HG03457 (cell line): Measurements from ENCODE around the gene KIAA0319L.
A peak's percentile ranks its signal among the peaks of the same experiment; 100 is the strongest.

Experiments used
- ATAC-seq: cut with Tn5 transposase; IDR thresholded peaks from one replicate; pipeline ENCODE4 v1.9.1; 2021; ENCODE audit warnings: moderate number of reproducible peaks; ENCODE audit not compliant: unreplicated experiment

KIAA0319L gene

DNA sequence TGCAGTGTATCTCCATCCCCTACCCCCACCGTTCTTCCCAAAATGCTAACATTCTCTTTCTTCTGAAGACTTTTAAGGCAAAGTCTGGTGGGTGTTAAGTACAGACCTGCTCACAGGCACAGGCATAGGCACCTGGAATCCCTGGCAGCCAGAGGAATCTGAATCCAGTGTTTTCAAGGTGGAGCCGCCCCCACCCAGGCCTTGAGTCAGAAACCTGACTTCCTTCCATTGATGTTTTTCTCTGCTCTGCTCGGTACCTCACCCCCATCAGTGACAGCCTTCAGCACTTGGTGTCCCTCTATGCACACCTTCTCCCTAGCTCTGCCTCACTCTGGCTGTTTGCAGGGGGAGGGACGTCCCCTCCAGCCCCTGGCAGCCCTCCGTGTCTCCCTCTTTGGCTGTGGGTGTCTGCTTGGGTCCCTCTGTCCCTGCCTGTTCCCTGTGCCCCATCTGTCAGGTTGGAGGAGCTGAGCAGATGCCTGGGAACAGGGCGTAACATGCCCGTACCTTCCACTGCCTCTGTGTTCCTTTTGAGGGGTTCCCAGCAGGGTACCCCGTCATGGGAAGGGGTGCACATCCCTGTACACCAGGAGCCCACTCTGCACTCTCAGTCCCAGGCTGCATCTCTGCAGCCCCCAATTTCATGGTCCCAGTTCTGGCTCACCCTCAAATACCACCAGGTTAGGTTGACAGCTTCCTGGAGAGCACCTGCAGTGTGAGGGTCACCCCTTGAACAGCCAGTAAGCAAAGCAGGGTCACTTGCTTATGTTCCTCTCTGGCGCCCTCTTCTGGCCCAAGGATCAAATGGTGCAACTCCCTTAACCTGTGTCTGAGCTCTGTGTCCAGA lies 7.1 kb upstream of the KIAA0319L start:
- ATAC-seq: no peak

DNA sequence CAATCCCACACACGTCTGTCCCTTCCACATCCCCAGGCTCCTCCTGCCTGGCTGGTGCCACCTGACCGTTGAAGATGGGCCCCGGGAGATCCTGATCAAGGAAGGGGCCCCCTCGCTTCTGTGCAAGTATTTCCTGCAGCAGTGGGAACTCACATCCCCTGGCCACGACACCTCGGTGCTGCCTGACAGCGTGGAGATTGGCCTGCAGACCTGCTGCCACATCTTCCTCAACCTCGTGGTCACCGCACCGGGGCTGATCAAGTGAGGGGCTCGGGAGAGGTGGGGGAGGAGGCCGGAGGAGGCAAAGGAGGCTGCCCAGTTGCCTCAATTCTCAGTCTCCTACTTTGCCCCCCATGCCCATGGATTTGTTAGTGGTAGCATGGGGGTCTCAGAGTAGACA lies 6.0 kb upstream of the KIAA0319L start:
- ATAC-seq: no peak

DNA sequence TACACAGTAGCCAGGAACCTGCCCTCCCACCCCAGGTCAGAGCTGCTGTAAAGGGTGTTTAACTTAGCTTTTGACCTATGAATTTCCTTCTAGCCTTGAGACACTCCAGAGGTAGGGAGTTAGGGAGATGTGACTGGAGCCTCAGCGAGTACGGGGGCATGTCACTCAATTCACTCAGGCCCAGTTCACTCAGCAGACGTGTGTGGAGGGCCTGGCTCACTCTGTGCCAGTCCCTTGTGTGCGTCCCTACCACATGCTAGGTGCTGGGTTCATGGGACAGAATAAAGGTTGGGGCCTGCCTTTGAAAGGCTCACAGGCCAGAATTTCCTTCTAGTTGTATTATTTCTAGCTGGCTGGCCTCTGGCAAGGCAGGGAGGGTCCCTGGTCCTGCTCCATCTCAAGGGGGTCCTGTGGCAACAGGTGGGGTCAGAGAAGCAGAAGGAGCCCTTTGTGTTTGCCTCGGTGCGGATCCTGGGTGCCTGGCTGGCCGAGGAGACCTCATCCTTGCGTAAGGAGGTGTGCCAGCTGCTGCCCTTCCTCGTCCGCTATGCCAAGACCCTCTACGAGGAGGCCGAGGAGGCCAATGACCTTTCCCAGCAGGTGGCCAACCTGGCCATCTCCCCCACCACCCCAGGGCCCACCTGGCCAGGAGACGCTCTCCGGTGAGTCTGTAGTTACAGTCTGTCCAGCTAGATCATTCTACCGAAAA lies 4.9 kb upstream of the KIAA0319L start:
- ATAC-seq: no peak

DNA sequence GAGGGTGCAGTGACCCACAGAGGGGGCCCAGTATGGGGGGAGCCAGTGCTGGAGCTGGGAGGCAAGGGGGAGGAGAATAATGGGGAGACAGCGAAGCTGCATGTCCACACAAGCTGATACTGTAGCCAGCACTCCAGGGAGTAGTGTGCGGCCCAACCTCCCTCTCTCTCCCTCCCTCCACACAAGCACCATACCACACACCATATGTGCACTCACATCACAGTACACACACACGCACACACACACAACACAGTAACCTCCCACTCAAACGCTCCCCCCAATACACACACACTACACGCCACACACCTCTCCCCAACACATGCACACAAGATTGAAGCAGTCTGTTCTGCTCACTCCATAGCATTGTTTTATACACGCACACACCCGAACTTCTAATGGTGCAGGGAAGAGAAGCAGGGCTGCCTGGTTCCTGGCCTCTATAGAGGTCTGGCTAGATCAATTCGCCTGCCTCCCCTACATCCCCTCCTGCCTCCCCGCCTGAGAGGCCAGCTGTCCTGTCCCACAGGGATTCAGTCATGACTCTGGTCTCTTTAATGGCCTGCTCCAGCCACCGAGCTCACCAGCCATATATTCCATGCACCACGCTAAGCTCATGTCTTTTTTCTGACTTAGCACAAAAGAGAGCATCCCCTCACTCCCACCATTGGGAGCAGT lies 4.2 kb upstream of the KIAA0319L start:
- ATAC-seq: no peak

DNA sequence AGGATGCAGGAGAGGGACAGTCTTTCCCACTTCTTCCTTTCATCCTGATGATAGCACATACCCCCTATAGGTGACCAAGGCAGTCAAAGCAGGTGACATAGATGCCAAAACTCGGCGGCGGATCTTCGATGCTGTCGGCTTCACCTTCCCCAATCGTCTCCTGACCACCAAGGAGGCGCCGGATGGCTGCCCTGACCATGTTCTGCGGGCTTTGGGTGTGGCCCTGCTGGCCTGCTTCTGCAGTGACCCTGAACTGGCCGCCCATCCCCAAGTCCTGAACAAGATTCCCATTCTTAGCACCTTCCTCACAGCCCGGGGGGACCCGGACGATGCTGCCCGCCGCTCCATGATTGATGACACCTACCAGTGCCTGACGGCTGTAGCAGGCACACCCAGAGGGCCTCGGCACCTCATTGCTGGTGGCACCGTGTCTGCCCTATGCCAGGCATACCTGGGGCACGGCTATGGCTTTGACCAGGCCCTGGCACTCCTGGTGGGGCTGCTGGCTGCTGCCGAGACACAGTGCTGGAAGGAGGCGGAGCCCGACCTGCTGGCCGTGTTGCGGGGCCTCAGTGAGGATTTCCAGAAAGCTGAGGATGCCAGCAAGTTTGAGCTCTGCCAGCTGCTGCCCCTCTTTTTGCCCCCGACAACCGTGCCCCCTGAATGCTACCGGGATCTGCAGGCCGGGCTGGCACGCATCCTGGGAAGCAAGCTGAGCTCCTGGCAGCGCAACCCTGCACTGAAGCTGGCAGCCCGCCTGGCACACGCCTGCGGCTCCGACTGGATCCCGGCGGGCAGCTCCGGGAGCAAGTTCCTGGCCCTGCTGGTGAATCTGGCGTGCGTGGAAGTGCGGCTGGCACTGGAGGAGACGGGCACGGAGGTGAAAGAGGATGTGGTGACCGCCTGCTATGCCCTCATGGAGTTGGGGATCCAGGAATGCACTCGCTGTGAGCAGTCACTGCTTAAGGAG lies 3.3 kb upstream of the KIAA0319L start:
- ATAC-seq: no peak

DNA sequence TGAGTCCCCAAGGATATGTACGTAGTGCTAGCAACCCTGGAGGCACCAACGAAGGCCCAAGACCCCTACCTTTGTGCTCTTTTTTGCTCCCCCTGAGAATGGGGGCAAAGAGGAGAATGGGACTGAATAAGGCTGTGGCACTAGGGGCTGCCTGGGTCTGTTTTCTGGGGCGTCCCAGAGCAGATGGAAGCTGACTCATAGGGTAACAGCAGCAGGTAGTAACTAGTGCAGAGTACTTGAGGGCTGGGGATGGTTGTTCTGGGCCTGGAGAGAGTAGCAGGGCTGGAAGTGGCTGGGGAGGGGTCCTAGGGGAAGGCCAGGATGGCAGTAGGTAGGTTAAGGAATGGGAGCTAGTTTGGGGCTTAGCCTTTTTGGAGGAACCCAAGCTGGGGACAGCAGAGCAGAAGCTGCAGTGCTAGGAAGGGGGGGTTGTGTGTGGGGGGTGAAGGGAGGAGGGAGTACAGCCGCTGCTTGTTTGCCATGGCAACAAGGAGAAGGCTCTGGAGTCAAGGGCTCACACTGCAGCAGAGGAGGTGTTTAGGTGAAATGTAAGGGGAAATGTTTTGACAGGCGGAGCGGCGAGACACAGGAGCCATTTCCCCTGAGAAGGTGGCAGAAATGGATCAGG lies 2.2 kb upstream of the KIAA0319L start:
- no peak for ATAC-seq

DNA sequence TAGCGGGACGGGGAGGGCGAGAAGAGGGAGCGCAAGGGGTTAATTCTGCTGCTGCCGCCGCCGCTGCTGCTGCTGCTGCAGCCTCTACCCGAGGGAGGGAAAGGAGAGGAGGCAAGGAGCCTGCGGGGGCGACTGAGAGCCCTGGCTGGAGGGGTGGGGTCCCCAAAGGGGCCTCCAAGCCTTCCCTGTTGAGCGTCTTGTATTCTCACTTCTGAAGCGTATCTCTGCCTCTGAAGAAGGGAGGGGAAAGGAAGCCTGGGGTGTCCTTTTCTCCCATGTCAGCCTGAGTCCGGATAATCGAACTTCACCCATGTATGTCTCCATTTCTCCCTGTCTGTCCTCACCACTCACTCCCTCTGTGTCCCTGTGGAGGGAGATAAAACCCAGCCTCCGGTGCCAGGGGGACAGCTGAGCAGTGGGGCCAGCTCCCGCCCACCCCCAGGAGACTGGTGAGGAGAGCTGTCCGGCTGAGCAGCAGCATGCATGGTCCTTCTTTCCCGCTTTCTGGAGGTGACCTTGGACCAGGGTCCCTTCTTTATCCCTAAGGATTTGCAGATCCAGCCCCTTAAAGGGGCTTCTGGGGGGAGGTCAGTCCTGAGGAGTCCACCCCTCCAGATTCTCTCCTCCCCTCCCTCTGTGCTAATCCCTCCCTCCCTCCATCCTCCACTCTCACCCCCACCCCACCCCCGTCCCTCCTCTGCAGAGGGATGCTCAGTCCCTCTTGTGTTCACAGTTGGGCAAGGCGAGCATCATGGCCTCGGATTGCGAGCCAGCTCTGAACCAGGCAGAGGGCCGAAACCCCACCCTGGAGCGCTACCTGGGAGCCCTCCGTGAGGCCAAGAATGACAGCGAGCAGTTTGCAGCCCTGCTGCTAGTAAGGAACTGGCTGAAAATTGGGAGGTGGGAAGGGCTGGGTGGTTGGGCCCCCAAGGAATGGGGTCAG lies 1.4 kb upstream of the KIAA0319L start:
- no peak for ATAC-seq

DNA sequence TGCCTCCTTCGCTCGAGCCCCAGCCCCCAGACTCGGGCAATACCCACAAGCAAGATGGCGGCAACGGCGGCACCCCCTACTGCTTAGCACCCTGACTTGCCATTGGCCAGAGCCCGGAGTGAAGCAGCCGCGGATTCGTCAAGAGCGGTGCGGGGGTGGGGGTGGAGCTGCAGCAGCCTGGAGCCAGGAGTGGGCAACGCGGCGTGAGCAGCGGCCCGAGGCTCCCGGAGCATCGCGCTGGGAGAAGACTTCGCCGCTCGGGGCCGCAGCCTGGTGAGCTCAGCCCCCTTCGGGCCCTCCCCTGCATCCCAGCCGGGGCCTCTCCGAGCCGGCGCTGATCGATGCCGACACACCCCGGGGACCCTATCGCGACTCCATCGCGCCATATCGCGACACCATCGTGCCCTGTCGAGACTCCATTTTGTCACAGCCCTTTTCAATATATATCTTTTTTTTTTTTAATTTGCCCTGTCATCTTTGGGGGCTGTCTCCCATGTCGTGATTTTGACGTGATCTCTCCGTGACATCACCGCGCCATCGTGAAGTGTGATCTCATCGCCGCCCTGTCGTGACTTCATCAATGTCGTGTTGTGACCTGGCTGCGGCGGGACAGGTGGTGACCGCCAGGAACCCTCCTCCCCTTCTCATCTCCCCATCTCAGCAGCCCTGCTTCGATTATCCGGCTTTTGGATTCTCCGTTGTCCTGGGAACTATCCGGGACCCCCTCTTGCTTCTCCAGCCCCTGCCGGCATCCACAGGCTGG lies 589 bp upstream of the KIAA0319L start, which contains the start of gene NCDN:
NCDN (plus strand) TSS at position 189 of the 763 bp plus-strand sequence; CDS start at position 581, 392 bp downstream.
- peak; percentile 65 for ATAC-seq

DNA sequence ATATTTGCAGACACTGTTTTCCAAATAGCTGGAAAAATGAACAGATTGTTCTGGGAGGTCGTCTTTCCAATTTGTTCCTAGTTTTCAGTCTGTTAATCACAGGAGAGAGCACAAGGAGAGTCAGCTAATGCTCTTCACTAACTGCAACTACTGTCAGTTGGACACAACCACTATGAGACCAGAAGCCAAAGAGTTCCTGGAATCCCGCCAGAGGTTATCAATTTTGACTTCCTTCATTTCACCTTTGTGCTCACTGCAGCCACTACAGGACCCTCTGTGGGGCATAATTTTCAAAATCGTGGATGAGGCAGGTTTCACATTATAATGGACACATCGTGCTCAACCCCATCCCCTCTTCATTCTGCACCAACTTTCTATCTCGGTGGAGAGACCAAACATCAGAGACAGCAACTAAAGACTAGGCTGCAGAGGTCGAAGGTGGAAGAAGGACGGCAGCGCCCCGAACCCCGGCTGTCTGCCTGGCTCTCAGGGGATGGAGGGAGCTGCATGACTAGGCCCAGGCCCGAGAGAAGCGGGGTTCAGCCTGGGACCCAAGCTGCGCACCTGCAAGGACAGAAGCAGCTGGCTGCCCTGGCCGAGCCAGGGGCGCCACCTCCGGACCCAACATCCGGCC lies 602 bp downstream of the KIAA0319L start:
- no peak for ATAC-seq

DNA sequence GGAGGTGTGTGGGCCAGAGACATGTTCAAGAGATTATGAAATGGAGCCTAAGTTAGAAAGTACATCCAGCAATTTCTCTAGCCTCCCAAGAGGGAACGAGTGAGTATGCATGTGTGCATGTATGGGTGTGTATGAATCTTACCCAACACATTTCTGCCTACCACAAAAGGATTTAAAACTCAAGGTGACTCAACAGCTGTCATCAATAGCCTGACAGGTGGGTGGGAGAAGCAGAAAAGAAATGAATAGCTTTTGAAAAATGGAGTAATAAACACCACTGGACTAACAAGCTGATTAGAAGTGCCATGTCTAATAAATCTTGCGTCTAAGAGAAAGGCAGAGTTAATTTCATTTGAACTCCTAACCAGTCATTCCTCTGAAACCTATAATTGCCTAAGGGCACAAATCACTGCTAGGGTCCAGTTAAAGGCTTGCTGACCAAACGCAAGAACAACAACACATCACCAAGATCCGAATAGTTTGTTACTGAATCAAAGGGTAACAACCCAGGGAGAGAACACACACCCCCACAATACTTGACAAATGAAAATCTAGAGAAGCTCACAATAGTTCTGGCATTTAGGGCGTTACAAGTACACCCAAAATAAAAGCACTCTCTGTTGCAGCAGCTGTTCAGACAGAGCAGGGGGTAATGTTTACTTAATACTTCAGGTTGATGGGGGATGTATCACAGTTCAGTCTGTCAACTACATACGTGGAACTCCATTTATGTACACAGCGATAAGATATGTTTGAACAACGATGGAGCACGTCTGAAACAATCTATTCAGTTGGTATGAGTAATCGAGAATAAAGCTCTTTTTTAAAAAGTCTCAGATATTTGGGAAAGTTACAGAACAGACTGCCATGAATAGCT lies 1.4 kb downstream of the KIAA0319L start:
- ATAC-seq: no peak

DNA sequence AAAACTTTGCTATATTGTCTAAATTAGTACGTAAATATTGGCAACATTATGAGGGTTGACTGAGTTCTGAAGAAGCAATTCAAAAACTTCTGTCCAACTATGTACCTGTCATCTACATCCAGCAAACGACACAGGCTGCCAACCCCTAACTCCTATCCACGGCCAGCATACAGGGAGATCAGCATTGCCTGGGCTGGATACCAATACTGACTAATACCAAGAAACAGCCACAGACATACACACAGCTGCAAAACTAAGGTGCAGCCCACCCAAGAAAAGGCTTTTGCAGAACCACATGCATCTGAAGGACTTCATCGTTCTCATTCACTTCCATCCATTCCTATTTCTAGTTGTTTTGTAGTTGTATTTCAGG lies 2.0 kb downstream of the KIAA0319L start:
- ATAC-seq: no peak

DNA sequence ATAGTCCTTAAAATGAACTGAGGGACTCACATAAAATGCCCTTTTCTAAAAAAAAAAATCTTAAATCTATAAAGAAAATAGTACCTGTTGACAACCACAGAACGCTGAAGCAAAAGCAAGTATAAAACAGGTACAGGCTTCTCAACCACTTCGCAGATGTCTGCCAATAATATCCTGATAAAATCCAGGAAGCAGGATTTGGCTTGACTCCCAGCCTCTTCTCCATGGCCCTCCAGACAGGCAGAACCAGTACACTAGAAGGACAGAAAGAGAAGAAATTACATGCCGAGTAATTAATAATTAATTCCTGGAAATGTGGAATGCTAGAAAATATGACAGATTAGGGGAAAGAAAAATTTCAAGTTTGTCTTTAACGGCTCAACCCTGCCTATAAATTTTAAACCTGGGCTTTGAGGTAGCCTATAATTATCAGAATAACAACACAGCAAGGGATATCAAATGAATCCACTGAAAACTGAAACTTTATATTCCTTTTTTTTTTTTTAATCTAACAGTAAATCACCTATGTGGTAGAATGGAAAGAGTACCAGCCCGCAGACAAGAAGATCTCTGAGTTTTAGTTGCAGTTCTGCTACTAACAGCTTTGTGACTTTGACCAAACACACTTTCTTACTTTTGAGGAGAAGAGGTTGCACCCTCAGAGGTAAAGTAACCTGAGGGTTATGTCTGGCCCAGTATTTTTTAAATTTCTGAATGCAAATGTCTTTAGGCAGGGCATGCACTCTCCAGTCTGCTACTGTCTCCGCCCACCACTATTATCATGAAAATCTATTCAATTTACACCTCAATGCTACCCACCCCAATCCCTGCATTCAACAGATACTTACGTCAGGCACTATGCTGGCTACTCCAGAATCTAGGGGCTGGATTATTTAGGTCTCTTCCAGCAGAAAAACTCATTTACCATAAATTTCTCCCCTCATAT lies 2.7 kb downstream of the KIAA0319L start:
- no peak for ATAC-seq

DNA sequence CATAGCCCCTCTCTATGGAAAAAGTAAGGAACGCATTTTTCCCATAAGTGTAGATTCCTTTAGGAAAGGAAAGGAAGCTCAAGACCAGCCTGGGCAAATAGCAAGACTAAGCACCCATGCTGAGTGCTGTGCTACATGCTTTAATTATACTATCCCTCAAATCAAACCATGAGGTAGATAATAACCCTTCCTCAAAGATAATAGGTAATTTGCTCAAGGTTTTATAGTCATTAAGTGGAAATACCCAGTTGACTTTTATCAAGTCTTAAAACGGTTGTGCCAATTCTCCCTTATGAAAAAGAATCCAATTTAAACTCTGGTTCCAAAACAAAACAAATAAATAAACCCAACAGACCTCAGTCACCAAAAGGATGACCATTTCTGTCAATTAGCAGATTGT lies 3.4 kb downstream of the KIAA0319L start:
- ATAC-seq: no peak

DNA sequence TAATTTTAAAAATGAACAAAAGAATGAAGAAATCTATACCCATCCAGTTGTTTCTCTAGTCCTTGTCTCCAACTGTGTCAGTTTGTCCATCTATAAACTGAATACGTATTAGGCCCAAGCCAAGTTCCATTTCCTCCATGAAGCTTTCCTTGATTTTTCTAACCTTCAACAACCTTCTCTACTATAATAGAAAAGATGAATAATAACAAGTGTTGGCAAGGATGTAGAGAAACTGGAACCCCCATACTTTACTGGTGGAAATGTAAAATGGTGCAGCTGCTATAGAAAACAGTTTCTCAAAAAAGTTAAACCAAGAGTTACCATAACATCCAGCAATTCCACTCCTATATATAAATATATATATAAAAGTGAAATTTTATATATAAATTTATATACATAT lies 10.6 kb downstream of the KIAA0319L start:
- no peak for ATAC-seq

DNA sequence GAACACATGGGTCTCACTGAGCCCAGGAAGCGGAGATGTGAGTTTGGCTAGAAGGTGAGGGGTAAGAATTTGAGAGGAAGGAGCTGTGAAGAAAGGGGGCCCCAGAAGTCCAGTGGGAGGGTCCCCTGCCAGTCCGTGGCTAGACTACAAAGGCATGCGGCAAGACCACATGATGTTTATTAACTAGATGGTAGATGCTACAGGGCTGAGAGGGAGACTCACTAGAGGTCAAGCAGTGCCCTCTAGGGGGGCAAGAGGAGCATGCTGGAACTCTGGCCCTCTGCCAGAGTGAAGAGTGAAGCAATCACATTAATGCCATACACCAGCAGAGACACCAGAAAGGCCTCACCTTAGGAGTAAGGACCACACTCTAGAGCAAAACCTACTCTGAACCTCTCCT lies 12.2 kb downstream of the KIAA0319L start:
- ATAC-seq: no peak

DNA sequence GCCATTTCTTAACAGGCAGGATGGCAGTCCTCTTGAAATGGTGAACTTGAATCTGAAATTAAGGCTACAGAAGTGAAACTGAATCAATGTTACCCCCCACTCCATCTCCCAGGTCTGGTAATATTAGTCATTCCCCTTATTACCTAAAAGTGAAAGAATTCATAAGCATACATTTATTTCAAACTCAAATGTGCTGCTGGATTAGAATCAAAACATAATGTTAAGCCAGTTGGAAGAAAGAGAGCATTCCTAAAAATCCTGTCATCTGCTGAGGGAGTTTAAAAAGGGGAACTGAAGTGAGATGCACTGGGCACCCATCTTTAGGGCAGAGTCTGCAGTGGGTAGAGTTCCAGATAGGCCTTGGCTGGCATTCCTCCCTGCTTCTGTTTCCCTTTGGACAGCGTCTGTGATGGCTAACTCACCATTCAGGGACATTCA lies 17.4 kb downstream of the KIAA0319L start:
- ATAC-seq: no peak
